PFSK-1 (cell line): ENCODE results near the gene C19orf38.

Experiments used
- FOXP2 ChIP-seq: optimal IDR thresholded peaks from 2 replicates; pipeline ENCODE3; 2011; ENCODE audit warnings: borderline replicate concordance, control low read depth, inconsistent platforms; ENCODE audit not compliant: insufficient read depth; ENCODE audit errors: extremely low read length, extremely low read depth
- POLR2AphosphoS5 ChIP-seq: IDR thresholded peaks from 2 replicates; pipeline ENCODE4 v1.6.1; 2012; ENCODE audit warnings: low read depth, mild to moderate bottlenecking, control low read depth, low read length, moderate library complexity
- REST ChIP-seq, 2 experiments: IDR thresholded peaks; 2 replicates each; pipeline versions ENCODE4 v1.6.1 to v1.8.0; 2011 to 2012; ENCODE audit warnings: low read depth in 2 of 2, low read length in 2 of 2, control low read depth in 1 of 2, inconsistent platforms in 1 of 2, mild to moderate bottlenecking in 1 of 2, moderate library complexity in 1 of 2; ENCODE audit not compliant: insufficient read depth in 1 of 2
- SIN3A ChIP-seq: IDR thresholded peaks from 2 replicates; pipeline ENCODE4 v1.6.1; 2012; ENCODE audit warnings: mild to moderate bottlenecking, low read length, moderate library complexity, borderline replicate concordance; ENCODE audit not compliant: insufficient read depth
- TAF1 ChIP-seq: IDR thresholded peaks from 2 replicates; pipeline ENCODE4 v1.6.1; 2012; ENCODE audit warnings: low read length, control low read depth, borderline replicate concordance; ENCODE audit not compliant: insufficient read depth

- no peak for TF ChIP-seq TAF1
- no peak; the same call in 1 of the 2 replicates for TF ChIP-seq POLR2AphosphoS5
- TF ChIP-seq REST (IDR thresholded peaks at IDR 0.05; ENCODE audit: insufficient read depth in 1 of 2, low read depth in 2 of 2, low read length in 2 of 2) = no peak
- TF ChIP-seq SIN3A = no peak
- TF ChIP-seq FOXP2 = no peak
These were observed 22.3 kb downstream of the C19orf38 start for GRCh38 chr19:10870501-10870954.
